ENCODE results near the gene SPECC1L.
A peak's percentile ranks its signal among the peaks of the same experiment; 100 is the strongest.

The SPECC1L gene

GRCh38 chr22:24323695-24324094, 53.1 kb downstream of the SPECC1L start:
- FAIRE-seq, result no peak

GRCh38 chr22:24324137-24324536, 53.5 kb downstream of the SPECC1L start:
- FAIRE-seq, result no peak

DNA sequence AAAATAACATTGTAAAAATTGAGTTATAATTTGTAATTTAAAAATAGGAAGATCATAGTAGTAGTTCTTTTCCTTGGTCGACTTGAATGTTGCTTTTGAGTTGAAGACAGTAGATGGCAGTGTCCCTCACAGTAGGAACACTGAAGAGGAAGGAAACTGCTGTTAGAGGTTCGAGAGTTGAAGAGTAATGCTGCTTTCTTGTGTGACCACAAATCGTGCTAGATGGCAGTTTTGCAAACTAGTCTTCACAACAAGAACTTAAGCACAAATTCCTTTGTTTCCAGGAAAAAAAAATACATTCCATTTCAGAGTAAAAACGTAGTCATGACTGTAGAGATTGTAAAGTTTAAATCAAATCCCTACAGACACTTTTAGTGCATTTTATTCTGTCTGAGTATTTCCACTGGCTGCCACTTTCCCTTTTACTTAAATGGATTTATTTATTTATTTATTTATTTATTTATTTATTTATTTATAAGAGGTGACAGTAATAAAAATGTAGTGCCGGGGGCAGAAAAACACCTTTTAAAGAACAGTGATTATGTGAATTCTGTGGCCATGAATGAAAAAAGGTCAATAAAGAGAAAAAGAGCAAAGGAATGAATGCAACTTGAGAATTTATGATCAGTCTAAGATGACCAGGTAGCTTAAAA, 54.6 kb downstream of the SPECC1L start:
- peak; percentile 91 for FAIRE-seq

GRCh38 chr22:24326266-24326665, 55.6 kb downstream of the SPECC1L start:
- FAIRE-seq, result no peak

- FAIRE-seq, result no peak
Measured at GRCh38 chr22:24327832-24328231, 57.2 kb downstream of the SPECC1L start.

DNA sequence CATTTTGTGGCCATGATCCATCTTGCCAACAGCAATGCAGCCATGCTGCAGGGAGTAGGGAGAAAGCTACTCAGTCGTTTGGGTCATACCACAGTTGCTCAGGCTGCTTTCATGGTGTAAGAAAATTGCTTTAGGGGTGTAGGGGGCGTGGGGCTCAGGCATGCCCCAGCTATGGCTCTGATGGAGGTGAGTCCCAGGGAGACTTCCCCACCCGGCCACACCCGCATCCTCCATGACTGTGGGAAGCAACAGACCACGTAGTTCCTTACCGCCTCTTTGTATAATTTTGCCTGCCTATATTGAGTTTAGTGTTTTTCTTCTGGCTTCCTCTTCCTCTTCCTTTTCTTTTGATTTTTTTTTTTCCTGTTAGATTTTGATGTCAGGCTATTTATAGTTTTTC, 58.8 kb downstream of the SPECC1L start:
- no peak for FAIRE-seq

DNA sequence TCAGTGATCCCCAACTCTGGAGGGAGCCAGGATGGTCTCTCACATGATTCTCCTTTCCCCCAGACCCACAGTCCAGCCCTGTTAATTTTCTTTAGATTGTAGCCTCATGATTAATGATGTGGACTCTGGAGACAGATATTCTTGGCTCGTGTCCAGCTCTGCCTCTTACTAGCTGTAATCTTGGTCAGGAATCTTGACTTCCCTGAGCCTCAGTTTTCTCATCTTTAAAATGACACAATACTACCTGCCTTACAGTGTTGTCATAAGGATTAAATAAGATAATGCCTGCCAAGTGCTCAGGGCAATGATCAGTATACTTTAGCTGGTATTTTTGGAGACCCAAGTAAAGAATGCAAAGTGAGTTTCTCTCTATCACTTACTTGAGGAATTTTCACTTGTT, 60.0 kb downstream of the SPECC1L start:
- FAIRE-seq, result no peak

DNA sequence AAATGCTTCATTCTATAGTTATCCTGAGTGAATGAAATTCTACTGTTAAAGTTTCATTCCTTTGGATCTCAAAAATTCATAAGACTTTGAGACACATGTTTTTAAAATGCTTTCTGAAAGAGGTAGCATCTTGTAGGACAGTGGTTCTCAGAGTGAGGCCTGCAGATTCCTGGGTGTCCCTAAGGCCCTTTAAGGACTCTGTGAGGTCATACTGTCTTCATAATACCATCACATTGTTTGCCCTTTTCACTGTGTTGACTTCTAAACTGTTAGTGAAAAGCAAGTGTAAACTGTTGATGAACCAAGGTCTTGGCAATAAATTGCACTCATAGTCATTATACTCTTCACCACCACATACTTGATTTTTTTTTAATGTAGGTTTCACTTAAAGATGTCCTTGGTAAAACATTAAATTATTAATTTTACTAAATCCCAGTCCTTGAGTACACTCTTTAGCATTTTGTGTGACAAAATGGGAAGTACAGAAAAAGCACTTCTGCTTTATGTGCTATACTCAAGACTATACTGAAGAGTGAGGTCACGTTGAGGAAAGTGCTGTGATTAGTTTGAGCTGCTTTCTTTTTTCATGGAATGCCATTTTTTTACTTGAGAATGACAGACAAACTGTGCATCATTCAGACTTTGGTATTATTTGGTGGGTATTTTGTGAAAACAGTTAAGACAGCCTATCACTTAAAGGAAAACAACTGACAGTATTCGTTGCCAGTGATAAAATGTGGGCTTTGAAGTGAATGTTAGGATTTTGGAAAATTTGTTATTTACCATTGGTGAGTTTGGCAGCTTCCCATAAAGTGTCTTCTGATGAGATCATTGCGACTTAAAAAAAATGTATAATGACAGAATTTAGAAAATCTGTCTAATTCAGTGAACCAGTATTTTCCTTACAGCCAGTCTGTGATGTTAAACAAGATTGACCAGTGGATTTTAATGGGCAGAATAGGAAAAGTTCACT, 61.1 kb downstream of the SPECC1L start:
- no peak for FAIRE-seq

- FAIRE-seq, result no peak
Measured at GRCh38 chr22:24333301-24333700, 62.7 kb downstream of the SPECC1L start.

DNA sequence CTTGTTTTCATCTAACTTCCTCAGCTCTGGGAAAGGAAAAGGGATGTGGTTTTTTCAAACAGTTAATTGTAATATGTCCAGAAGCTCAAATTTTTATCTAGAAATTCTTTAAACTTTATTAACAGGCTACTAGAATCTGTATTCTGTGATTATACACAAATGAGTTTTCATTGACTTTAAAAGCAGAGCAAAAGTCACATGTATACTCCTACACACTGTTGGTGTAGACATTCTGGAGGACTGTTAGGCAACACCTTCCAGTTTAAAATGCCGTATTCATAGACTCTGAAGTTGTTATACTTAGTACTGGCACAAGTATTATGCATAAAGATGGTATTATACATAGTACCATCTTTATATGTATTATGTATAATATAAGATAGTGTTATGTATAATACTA, 64.9 kb downstream of the SPECC1L start:
- no peak for FAIRE-seq

GRCh38 chr22:24337894-24338645, 67.4 kb downstream of the SPECC1L start:
- FAIRE-seq, result no peak

GRCh38 chr22:24338726-24339451, 68.3 kb downstream of the SPECC1L start:
- FAIRE-seq, result no peak

DNA sequence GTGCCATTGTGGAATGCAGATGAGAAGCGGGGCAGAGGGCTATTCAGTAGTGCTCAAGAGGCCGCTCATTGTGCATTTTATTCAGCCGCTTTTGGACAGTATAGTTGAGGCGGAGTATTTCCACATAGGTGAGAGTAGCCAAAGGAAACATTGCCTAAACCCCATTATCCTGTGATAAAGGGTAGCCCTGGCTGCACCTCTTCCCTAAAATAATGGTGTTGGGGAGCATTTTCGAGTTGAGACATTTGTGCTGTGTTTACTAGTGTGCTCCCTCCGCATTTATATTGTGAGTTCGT, 68.8 kb downstream of the SPECC1L start:
- FAIRE-seq, result no peak

- no peak for FAIRE-seq
Measured at GRCh38 chr22:24341627-24342026, 71.0 kb downstream of the SPECC1L start.

DNA sequence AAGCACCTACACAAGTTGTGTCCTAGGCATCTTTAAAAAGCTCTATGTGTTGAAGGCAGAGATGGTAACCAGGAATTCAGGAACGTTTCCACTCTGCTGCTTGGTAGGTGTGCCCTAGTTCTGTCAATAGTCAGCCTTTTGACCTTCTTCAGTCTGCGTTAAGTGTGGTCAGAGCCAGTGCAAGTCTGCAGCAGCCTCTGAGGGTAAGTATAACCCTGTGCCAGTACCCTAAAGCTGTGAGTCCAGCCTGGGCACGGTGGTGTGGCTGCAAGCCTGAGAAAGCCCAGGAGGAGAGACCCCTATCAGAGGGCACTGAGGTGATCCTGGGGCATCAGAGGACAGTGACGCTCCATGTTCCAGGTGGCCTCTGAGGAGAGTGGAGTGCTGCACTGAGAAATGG, 80.0 kb downstream of the SPECC1L start:
- FAIRE-seq, result no peak

GRCh38 chr22:24353121-24353520, 82.5 kb downstream of the SPECC1L start:
- no peak for FAIRE-seq

GRCh38 chr22:24355574-24355973, 84.9 kb downstream of the SPECC1L start:
- FAIRE-seq, result no peak

DNA sequence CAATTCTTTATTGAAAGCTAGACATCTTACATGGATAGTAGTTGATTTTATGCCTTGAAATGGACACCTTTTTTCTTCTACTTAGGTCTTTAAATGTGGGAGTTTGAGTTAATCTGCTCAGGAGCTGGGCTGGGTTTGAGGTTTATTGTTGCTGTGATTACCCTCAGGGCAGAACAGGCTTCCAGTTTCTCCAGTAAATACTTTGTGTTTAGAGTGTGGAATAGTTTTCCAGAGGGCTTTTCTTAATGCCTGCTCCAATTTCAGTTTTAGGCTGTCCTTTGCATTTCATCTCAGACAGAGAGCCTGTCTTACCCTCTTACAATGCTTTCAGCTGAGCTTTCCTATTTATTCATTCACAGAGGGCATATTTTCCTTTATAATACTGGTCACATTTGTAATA, 86.9 kb downstream of the SPECC1L start:
- no peak for FAIRE-seq

DNA sequence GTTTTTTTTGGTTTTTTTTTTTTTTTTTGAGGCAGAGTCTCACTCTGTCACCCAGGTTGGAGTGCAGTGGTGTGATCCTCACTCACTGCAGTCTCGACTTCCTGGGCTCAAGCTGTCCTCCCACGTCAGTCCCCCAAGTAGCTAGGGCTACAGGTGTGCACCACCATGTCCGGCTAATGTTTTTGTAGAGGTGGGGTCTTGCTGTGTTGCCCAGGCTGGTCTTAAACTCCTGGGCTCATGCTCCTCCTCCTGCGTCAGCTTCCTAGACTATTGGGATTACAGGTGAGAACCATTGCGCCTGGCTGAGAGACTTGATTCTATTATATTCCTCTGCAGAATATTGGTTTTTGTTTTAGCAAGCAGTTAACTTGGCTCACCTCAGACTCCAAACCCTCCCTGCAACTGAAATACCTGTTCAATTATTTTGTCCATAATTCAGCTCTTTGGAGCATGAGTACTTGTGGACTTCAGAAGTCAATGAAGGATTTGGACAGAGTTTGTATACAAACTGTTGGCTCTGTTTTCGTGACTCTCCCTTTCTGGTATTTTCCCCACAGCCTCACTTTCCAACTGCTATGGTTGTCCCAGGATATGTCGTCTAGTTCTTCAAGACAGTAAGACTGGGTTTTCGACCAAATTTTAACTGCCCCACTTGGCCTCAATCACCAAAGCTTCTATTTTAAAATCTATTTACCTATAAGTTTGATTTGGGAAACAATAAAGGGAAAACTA, 87.6 kb downstream of the SPECC1L start:
- FAIRE-seq, result no peak

- no peak for FAIRE-seq
Measured at GRCh38 chr22:24359452-24360120, 89.0 kb downstream of the SPECC1L start.

DNA sequence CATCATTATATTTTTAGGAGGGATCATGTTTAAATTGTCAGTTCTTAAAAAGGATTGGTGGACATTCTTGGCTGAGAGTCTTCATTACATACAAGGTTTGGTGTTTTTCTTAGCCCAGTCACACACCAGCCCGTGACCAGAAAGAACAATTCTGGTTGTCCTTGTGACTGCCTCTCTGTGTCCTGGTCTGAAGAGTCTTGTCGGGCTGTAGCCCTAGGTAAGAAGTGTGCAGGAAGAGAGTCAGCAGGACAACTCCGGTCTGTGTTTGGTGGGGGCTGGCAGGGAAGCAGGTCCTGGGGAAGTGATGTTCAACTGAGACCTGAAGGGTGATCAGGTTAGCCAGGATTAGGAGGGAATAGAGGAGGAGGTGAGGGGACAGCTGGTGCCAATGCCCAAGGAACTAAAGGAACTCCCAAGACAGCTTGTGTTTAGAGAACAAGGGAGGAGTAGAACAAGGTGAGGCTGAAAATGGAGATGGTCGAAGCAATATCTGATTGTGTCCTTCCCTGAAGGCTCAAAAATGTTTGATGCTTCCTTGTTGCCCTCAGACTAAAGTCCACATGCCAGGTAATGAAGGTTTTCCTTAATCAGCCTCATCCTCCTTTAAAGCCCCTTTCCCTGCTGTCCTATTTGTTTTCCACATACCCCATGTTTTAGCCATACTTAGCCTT, 91.5 kb downstream of the SPECC1L start:
- no peak for FAIRE-seq
